Esophagus squamous epithelium (tissue), 5 donors: ENCODE data around the gene ST6GALNAC3. TPM values are rescaled to one million over a fixed set of nuclear protein-coding genes. Genes with fewer than 3 reads are reported as not detected.

ENCODE experiments used
- DNase-seq: peaks from one replicate; lab custom pipeline; 2025; lab: John Stamatoyannopoulos, UW
- H3K27ac ChIP-seq, 4 donors: fragments of 200-600 bp; sonication (generic); one replicate each; pipeline ENCODE4 v1.5.1; 2016 to 2019; ENCODE audit warnings: mild to moderate bottlenecking in 1 of 4
- H3K27me3 ChIP-seq, 4 donors: fragments of 200-600 bp; sonication (generic); 1 replicate in 3 of 4; 2 replicates in 1 of 4; pipeline versions ENCODE4 v1.5.1 to v1.6.0; 2017 to 2021; ENCODE audit warnings: antibody characterized with exemption in 1 of 4
- H3K36me3 ChIP-seq, 3 donors: fragments of 200-600 bp; sonication (generic); one replicate each; pipeline ENCODE4 v1.5.1; 2016 to 2019
- H3K4me1 ChIP-seq, 3 donors: fragments of 200-600 bp; sonication (generic); one replicate each; pipeline ENCODE4 v1.5.1; 2017 to 2019
- H3K4me3 ChIP-seq, 4 donors: fragments of 200-600 bp; sonication (generic); 1 replicate in 3 of 4; 2 replicates in 1 of 4; pipeline ENCODE4 v1.5.1; 2016 to 2019; ENCODE audit warnings: mild to moderate bottlenecking in 2 of 4, moderate library complexity in 1 of 4
- H3K9me3 ChIP-seq, 3 donors: fragments of 200-600 bp; sonication (generic); one replicate each; pipeline ENCODE4 v1.5.1; 2016 to 2019
- POLR2A ChIP-seq, 4 donors: fragments of 450-650 bp; IDR thresholded peaks; one replicate each; pipeline ENCODE4 v1.6.1; 2017; ENCODE audit warnings: antibody characterized with exemption in 4 of 4, mild to moderate bottlenecking in 4 of 4, moderate library complexity in 3 of 4
- WGBS, 2 donors: methylation state at CpG; one replicate each; pipeline ENCODE4 v1.1.5; 2018; 5-methylcytosine and 5-hydroxymethylcytosine counted together
- intact Hi-C: fragments of 100-400 bp; cut with DNase I; formaldehyde crosslinking; loops from one replicate; pipeline ENCODE4 v1.15.0; 2022
- total RNA-seq, 4 donors: library from RNA; depleted of rRNA; stranded (reverse); fragments of >200 nt; gene quantifications; one replicate each; pipeline ENCODE4 v1.1.0, GENCODE V29; 2016
- TF ChIP-seq, protein P1 (sequence below), 6 experiments: fragments of 450-650 bp in 4 of 6; fragments of 200-600 bp in 2 of 6; sonication (generic) in 2 of 6; IDR thresholded peaks; one replicate each; pipeline ENCODE4 v1.5.1; 2016 to 2019; ENCODE audit warnings: antibody characterized with exemption in 6 of 6, mild to moderate bottlenecking in 4 of 6, moderate library complexity in 4 of 6
- donor health status: DM: yes; HTN: yes; CAD: no.

Gene ST6GALNAC3
- total RNA-seq, 4 donors from 2014 or later, result 0.27 to 4.3 (median 2.2) TPM

DNA sequence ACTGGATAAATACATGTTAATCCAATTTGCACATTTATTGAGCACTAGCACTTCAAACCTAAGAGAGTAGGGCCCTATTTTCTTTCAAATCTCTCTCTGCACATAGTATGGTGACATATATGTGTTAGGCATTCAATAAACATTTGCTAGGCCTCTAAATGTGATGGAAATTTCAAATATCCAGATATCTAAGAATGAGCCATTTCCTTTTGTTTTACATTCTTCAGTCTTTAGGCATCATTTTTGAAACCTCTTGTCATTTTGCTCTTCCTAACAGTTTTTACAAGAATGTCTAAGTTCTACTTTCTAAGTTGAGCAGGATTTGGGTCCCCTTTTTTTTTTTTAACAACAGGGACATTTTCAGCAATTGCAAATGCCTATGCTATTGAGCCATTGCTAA, 397.0 kb downstream of the ST6GALNAC3 start:
- no peaks in the 10 kb centered on the region for H3K36me3 ChIP-seq
- H3K4me3 ChIP-seq, result no peak overlapping the region
- no peak for TF ChIP-seq POLR2A (IDR thresholded peaks at IDR 0.05)
- TF ChIP-seq, protein P1, sequence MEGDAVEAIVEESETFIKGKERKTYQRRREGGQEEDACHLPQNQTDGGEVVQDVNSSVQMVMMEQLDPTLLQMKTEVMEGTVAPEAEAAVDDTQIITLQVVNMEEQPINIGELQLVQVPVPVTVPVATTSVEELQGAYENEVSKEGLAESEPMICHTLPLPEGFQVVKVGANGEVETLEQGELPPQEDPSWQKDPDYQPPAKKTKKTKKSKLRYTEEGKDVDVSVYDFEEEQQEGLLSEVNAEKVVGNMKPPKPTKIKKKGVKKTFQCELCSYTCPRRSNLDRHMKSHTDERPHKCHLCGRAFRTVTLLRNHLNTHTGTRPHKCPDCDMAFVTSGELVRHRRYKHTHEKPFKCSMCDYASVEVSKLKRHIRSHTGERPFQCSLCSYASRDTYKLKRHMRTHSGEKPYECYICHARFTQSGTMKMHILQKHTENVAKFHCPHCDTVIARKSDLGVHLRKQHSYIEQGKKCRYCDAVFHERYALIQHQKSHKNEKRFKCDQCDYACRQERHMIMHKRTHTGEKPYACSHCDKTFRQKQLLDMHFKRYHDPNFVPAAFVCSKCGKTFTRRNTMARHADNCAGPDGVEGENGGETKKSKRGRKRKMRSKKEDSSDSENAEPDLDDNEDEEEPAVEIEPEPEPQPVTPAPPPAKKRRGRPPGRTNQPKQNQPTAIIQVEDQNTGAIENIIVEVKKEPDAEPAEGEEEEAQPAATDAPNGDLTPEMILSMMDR (IDR thresholded peaks at IDR 0.05), result no peak
- no peaks in the 10 kb centered on the region for H3K9me3 ChIP-seq
- no peaks in the 10 kb centered on the region for H3K4me1 ChIP-seq
- H3K27ac ChIP-seq, result no peak overlapping the region
- intact Hi-C loops, result no loop called here
- no peaks in the 10 kb centered on the region for H3K27me3 ChIP-seq
- DNase-seq, result no peak

DNA sequence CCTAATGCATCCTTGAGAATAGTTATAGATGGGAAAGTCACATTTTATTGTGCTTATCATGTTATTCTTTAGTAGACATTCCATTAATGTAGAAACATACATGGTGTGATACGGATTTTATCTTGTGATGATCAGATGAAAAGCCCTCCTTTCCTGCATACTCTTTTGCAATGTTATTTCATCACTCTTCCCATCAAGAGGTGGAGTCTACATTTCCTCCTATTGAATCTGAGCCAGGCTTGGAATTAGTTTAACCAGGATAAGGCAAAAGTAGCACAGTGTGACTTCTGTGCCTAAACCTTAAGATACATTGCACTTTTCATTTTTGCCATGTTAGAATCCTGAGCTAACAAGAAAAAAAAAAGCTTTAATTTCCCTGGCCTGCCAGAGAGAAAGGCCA, 399.0 kb downstream of the ST6GALNAC3 start:
- 50 to 68% methylated on average over 1 of the region's 1 CpG for WGBS, 2 donors
- Histone ChIP-seq H3K27me3 (no peaks in the 10 kb centered on the region), H3K27ac (no peak overlapping the region), H3K36me3 (no peaks in the 10 kb centered on the region), H3K9me3 (no peaks in the 10 kb centered on the region), H3K4me1 (no peaks in the 10 kb centered on the region), H3K4me3 (no peak overlapping the region)
- intact Hi-C loops, result no loop called here
- TF ChIP-seq POLR2A (IDR thresholded peaks at IDR 0.05), result no peak
- TF ChIP-seq, protein P1 (IDR thresholded peaks at IDR 0.05), result no peak
- DNase-seq, result no peak

DNA sequence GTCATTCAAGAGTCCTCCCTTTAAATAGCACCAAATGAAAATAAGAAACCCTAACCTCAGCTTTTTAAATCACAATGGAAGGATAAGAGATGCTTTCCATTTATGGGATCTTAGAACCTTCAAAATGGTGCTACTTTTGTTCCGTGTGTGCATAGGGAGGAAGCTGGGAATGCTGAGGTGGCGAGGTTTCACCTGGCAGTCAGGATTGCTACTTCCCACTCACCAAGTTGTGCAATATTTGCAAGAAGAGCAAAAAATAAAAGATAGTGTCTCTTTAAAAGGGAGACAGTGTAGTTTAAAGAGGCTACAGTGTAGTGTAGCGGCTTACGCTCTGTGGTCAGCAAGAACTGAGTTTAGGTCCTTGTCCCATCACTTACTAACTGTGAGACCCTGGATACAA, 400.4 kb downstream of the ST6GALNAC3 start:
- Histone ChIP-seq H3K9me3 (no peaks in the 10 kb centered on the region), H3K4me3 (no peak overlapping the region), H3K27me3 (no peaks in the 10 kb centered on the region), H3K27ac (no peak overlapping the region), H3K36me3 (no peaks in the 10 kb centered on the region), H3K4me1 (no peaks in the 10 kb centered on the region)
- 80 to 81% methylated on average over 4 of the region's 4 CpGs for WGBS, 2 donors
- TF ChIP-seq POLR2A (IDR thresholded peaks at IDR 0.05), result no peak
- TF ChIP-seq, protein P1 (IDR thresholded peaks at IDR 0.05), result no peak
- DNase-seq, result no peak
- intact Hi-C loops, result no loop called here

DNA sequence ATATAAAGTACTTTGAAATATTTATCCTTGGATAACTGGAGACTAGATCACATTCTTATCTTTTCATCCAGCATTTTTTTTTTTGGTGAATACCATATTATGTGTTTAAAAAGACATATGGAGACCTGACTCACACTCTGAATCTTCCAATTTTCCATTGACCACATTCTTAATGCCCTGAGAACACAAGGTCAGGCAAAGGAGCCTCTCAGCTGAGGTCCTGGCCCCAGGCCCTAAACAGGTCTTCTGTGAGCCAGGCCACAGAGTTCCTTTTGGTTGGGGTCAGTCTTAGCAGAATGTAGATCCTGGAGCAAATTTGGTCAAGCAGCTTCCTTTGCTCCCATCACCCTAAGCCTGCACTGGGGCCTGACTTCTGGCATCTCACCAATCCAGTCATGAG, 402.6 kb downstream of the ST6GALNAC3 start:
- H3K36me3 ChIP-seq, result no peaks in the 10 kb centered on the region
- H3K27me3 ChIP-seq, result no peaks in the 10 kb centered on the region
- no peak overlapping the region for H3K27ac ChIP-seq
- DNase-seq, result no peak
- TF ChIP-seq POLR2A (IDR thresholded peaks at IDR 0.05), result no peak
- TF ChIP-seq, protein P1 (IDR thresholded peaks at IDR 0.05), result no peak
- no peak overlapping the region for H3K4me3 ChIP-seq
- intact Hi-C loops, result no loop called here
- no peaks in the 10 kb centered on the region for H3K4me1 ChIP-seq
- H3K9me3 ChIP-seq, result no peaks in the 10 kb centered on the region

DNA sequence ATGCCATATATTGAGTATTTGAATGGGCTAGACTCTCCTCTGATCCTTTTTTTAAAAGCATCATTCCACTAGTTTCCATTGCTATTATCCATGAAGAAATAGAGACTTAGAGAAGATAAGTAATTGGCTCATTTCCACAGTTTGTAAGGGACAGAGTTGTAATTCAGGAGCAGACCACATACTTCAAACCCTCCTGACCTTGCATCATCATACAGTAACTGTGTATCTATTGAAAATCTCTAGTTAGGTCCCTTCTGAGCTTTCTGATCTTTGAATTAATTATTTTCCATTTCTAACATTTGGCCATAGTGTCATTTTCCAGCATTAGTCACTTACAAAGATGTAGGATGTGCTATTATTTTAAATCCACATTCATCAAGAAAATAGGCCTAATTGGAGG, 406.3 kb downstream of the ST6GALNAC3 start:
- Histone ChIP-seq H3K9me3 (no peaks in the 10 kb centered on the region), H3K4me1 (no peaks in the 10 kb centered on the region), H3K4me3 (no peak overlapping the region), H3K27ac (no peak overlapping the region), H3K36me3 (no peaks in the 10 kb centered on the region), H3K27me3 (no peaks in the 10 kb centered on the region)
- TF ChIP-seq, protein P1 (IDR thresholded peaks at IDR 0.05), result no peak
- TF ChIP-seq POLR2A (IDR thresholded peaks at IDR 0.05), result no peak
- intact Hi-C loops, result no loop called here
- no peak for DNase-seq
